HG03354 (cell line): ENCODE results near the gene CD55.

ENCODE experiments used
- ATAC-seq: cut with Tn5 transposase; IDR thresholded peaks from one replicate; pipeline ENCODE4 v1.9.1; 2021; ENCODE audit warnings: mild to moderate bottlenecking; ENCODE audit not compliant: unreplicated experiment, poor library complexity, severe bottlenecking

CD55 gene

GRCh38 chr1:207323425-207324225 lies 2.1 kb downstream of the CD55 start:
- ATAC-seq, result no peak

- no peak for ATAC-seq
Measured at GRCh38 chr1:207328004-207328403, 6.5 kb downstream of the CD55 start.

GRCh38 chr1:207328908-207329440 lies 7.5 kb downstream of the CD55 start:
- ATAC-seq, result no peak

- no peak for ATAC-seq
Measured at GRCh38 chr1:207329469-207329868, 8.0 kb downstream of the CD55 start.

GRCh38 chr1:207330011-207330710 lies 8.7 kb downstream of the CD55 start:
- ATAC-seq, result no peak

GRCh38 chr1:207331354-207332313 lies 10.2 kb downstream of the CD55 start:
- ATAC-seq, result no peak

- ATAC-seq, result no peak
Measured at GRCh38 chr1:207333009-207333600, 11.6 kb downstream of the CD55 start.

- ATAC-seq, result no peak
Measured at GRCh38 chr1:207333620-207334019, 12.1 kb downstream of the CD55 start.

GRCh38 chr1:207334337-207334736 lies 12.9 kb downstream of the CD55 start:
- ATAC-seq, result no peak

- ATAC-seq, result no peak
Measured at GRCh38 chr1:207335138-207335537, 13.7 kb downstream of the CD55 start.

- ATAC-seq, result peak; percentile 63
Measured at GRCh38 chr1:207335695-207336363, 14.4 kb downstream of the CD55 start.

- peak; percentile 72 for ATAC-seq
Measured at GRCh38 chr1:207336559-207337467, 15.3 kb downstream of the CD55 start.

- no peak for ATAC-seq
Measured at GRCh38 chr1:207342332-207342731, 20.9 kb downstream of the CD55 start.

GRCh38 chr1:207343675-207344074 lies 22.2 kb downstream of the CD55 start:
- no peak for ATAC-seq

- no peak for ATAC-seq
Measured at GRCh38 chr1:207344221-207344620, 22.7 kb downstream of the CD55 start.

- no peak for ATAC-seq
Measured at GRCh38 chr1:207345644-207346477, 24.4 kb downstream of the CD55 start.

- no peak for ATAC-seq
Measured at GRCh38 chr1:207346513-207346912, 25.0 kb downstream of the CD55 start.
